Adrenal gland (tissue), 12 donors: ENCODE results near the gene GABRG2. TPM values are rescaled to one million over a fixed set of nuclear protein-coding genes. Genes with fewer than 3 reads are reported as not detected.

ENCODE experiments used
- DNase-seq, 7 donors: peaks; one replicate each; pipeline ENCODE4 v3.0.0-alpha.2; 2019 to 2020
- H3K27ac ChIP-seq, 5 donors: fragments of 200-600 bp; sonication (generic) in 4 of 5; 1 replicate in 3 of 5; 2 replicates in 2 of 5; pipeline versions ENCODE4 v1.5.1 to v1.8.0; 2016 to 2020; ENCODE audit warnings: mild to moderate bottlenecking in 1 of 5
- H3K27me3 ChIP-seq: fragments of 200-600 bp; 2 replicates; pipeline ENCODE4 v1.8.0; 2021
- H3K36me3 ChIP-seq, 2 donors: fragments of 200-600 bp; replicated peaks in 1 of 2; 1 replicate in 1 of 2; 2 replicates in 1 of 2; pipeline versions ENCODE4 v1.5.1 to v1.8.0; 2018 to 2022
- H3K4me1 ChIP-seq, 2 donors: fragments of 200-600 bp; replicated peaks in 1 of 2; 1 replicate in 1 of 2; 2 replicates in 1 of 2; pipeline versions ENCODE4 v1.5.1 to v1.8.0; 2018 to 2021
- H3K4me3 ChIP-seq, 4 donors: fragments of 200-600 bp; sonication (generic) in 3 of 4; one replicate each; pipeline ENCODE4 v1.5.1; 2016 to 2018
- H3K9me3 ChIP-seq, 3 donors: fragments of 200-600 bp; sonication (generic) in 1 of 3; replicated peaks in 1 of 3; 1 replicate in 2 of 3; 2 replicates in 1 of 3; pipeline versions ENCODE4 v1.5.1 to v1.8.0; 2016 to 2021
- POLR2A ChIP-seq, 2 donors: fragments of 450-650 bp; IDR thresholded peaks; one replicate each; pipeline ENCODE4 v1.6.1; 2017; ENCODE audit warnings: antibody characterized with exemption in 2 of 2, mild to moderate bottlenecking in 2 of 2, moderate library complexity in 1 of 2
- WGBS, 4 donors: extraction: QIAGEN DNeasy Blood & Tissue Kit in 2 of 4; methylation state at CpG; one replicate each; pipeline versions ENCODE4 v1.1.5 to v1.1.7; 2013 to 2017; 5-methylcytosine and 5-hydroxymethylcytosine counted together
- intact Hi-C, 2 donors: fragments of 100-400 bp; cut with DNase I; formaldehyde crosslinking; loops; one replicate each; pipeline versions ENCODE4 v1.14.1 to v1.15.0; 2022 to 2023
- polyA plus RNA-seq, 3 donors: library from polyadenylated mRNA; stranded (reverse); fragments of 200-250 nt in 2 of 3; fragments of 350-450 nt in 1 of 3; fragmentation: Illumina TruSeq in 1 of 3; extraction: RNeasy Lipid Tissue Mini Kit (QIAGEN cat#74804) in 1 of 3; gene quantifications; one replicate each; pipeline ENCODE4 v1.2.3, GENCODE V29; 2013 to 2014
- total RNA-seq, 9 donors: library from RNA; depleted of rRNA in 4 of 9; stranded (reverse); fragments of >200 nt in 4 of 9; fragments of 120-200 nt in 1 of 9; fragmentation: NEBNext Ultra II Directional in 1 of 9; extraction: Animal tissue kit (Norgen Biotek cat#: 25700) in 1 of 9; gene quantifications; one replicate each; pipeline versions ENCODE4 v1.1.0 to v1.2.4, GENCODE V29; 2013 to 2023
- TF ChIP-seq, protein P1 (sequence below), 6 experiments: fragments of 450-650 bp in 4 of 6; fragments of 200-600 bp in 2 of 6; sonication (generic) in 1 of 6; IDR thresholded peaks; 1 replicate in 5 of 6; 2 replicates in 1 of 6; pipeline versions ENCODE4 v1.5.1 to v1.8.0; 2016 to 2021; ENCODE audit warnings: antibody characterized with exemption in 6 of 6, mild to moderate bottlenecking in 2 of 6, moderate library complexity in 1 of 6
- donor health status: healthy with polysubstance abuse.
- donor health status: Bipolar disorder and iron deficiency.
- donor health status: DM: yes; HTN: yes; CAD: no.
- donor health status: DM: no; HTN: no; CAD: no.
- donor health status: DM: no; HTN: no; CAD: no.
- donor health status: DM: yes; HTN: yes; CAD: no.

GABRG2 gene
- total and polyA plus RNA-seq, 12 donors: 0.11 to 11.2 (median 1.6) TPM; not detected in 3

DNA sequence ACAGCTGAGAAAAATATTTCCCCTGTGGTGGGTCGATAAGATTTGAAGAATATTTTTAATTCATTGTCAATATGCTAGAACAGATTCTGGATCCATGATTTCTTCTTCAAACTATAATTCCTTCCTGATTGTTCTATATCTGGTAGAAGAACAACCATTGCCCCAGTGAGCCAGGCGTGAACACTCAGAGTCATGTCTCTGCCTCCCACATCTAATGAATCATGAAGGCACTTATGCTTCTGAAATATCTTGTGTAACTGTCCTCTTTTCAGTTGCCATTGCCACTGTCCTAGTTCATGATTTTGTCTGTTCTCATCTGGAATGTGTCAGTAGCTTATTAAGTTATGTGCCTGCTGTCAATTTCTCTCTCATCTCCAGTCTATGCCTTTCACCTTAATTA, 40.0 kb downstream of the GABRG2 start:
- TF ChIP-seq POLR2A (IDR thresholded peaks at IDR 0.05): no peak
- TF ChIP-seq, protein P1, sequence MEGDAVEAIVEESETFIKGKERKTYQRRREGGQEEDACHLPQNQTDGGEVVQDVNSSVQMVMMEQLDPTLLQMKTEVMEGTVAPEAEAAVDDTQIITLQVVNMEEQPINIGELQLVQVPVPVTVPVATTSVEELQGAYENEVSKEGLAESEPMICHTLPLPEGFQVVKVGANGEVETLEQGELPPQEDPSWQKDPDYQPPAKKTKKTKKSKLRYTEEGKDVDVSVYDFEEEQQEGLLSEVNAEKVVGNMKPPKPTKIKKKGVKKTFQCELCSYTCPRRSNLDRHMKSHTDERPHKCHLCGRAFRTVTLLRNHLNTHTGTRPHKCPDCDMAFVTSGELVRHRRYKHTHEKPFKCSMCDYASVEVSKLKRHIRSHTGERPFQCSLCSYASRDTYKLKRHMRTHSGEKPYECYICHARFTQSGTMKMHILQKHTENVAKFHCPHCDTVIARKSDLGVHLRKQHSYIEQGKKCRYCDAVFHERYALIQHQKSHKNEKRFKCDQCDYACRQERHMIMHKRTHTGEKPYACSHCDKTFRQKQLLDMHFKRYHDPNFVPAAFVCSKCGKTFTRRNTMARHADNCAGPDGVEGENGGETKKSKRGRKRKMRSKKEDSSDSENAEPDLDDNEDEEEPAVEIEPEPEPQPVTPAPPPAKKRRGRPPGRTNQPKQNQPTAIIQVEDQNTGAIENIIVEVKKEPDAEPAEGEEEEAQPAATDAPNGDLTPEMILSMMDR (IDR thresholded peaks at IDR 0.05): no peak
- 58 to 85% (median 70%) methylated on average over 2 of the region's 2 CpGs for WGBS, 4 donors

DNA sequence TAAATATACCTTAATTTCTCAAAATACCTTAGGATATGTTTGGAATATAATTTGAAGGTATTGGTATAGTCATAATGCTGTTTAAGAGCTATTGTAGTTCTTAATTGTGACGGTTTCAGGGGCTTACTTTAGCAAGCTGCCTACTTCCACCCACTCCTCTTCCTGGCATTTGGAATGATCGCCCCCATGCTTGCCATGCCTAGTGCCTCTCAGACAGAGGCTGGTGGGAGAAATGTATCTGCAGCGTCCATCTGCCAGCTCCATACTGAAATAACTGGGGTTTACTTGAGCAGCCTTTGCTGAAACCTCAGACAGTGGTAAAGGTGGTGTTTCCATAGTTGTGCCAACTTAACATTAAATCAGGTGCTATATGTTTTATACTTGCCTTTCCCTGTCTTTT, 52.2 kb downstream of the GABRG2 start:
- no peak for TF ChIP-seq POLR2A (IDR thresholded peaks at IDR 0.05)
- TF ChIP-seq, protein P1 (IDR thresholded peaks at IDR 0.05): no peak
- H3K4me1 ChIP-seq: no peaks in the 10 kb centered on the region
- no peaks in the 10 kb centered on the region for H3K27me3 ChIP-seq
- no peak overlapping the region for H3K4me3 ChIP-seq
- 65 to 90% (median 70%) methylated on average over 3 of the region's 3 CpGs for WGBS, 4 donors
- H3K36me3 ChIP-seq: no peaks in the 10 kb centered on the region
- no peak for DNase-seq
- no peak overlapping the region for H3K27ac ChIP-seq
- no peaks in the 10 kb centered on the region for H3K9me3 ChIP-seq
- intact Hi-C loops: no loop called here

More for the DNA sequence above, 40.0 kb downstream of the GABRG2 start:
- no peak overlapping the region for H3K27ac ChIP-seq
- H3K36me3 ChIP-seq: no peaks in the 10 kb centered on the region
- intact Hi-C loops: no loop called here
- no peaks in the 10 kb centered on the region for H3K4me1 ChIP-seq
- H3K4me3 ChIP-seq: no peak overlapping the region
- no peak for DNase-seq
- H3K27me3 ChIP-seq: no peaks in the 10 kb centered on the region
- no peaks in the 10 kb centered on the region for H3K9me3 ChIP-seq

DNA sequence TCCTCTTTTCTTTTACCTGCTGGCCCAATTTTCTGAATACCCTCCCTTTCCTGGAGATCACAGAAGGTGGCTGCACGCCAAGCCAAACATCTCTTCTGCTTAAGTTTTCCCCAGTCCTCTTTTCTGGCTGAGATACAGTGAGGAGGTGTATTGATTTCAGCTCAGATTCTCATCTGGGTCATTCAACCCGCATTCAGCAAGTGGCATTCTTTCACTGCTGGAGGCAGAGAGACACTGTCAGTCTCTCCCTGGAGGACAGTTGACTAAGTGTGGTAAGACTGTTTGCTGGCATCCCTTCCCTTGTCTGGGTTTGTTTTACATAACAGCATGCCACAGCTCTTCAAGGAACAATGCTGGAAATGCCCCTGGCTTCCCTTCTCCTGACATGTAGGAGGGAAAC, 60.5 kb downstream of the GABRG2 start:
- Histone ChIP-seq H3K27ac (no peak overlapping the region), H3K27me3 (no peaks in the 10 kb centered on the region), H3K36me3 (no peaks in the 10 kb centered on the region), H3K9me3 (no peaks in the 10 kb centered on the region), H3K4me1 (no peaks in the 10 kb centered on the region), H3K4me3 (no peak overlapping the region)
- no peak for TF ChIP-seq POLR2A (IDR thresholded peaks at IDR 0.05)
- TF ChIP-seq, protein P1 (IDR thresholded peaks at IDR 0.05): no peak
- intact Hi-C loops: no loop called here
- whole genome bisulfite sequencing, 4 donors: 23 to 58% (median 29%) methylated on average over 1 to 2 of the region's 2 CpGs
- DNase-seq: no peak

DNA sequence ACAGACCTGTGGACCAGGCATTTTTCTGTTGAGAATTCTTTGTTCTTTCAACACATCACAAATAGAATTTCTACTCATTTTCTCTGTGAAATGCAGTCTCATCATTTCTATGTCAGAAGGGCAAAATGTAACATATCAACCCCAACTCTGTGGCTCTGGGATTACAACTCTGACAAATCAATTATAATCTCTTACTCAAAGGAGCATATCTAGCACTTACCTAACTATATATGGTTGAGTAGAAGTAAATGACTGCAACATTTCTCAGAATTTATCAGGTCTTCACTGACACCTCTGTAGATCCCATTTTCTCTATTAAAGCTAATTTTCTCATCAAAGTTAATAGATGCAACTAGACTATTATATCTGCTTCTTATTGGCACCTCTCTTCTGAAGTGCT, 64.8 kb downstream of the GABRG2 start:
- TF ChIP-seq, protein P1 (IDR thresholded peaks at IDR 0.05): no peak
- TF ChIP-seq POLR2A (IDR thresholded peaks at IDR 0.05): no peak
- no peak for DNase-seq
- Histone ChIP-seq H3K4me3 (no peak overlapping the region), H3K9me3 (no peaks in the 10 kb centered on the region), H3K27me3 (no peaks in the 10 kb centered on the region), H3K36me3 (no peaks in the 10 kb centered on the region), H3K4me1 (no peaks in the 10 kb centered on the region), H3K27ac (no peak overlapping the region)
- intact Hi-C loops: no loop called here
